ENCODE results near the gene BOD1L1.

DNA sequence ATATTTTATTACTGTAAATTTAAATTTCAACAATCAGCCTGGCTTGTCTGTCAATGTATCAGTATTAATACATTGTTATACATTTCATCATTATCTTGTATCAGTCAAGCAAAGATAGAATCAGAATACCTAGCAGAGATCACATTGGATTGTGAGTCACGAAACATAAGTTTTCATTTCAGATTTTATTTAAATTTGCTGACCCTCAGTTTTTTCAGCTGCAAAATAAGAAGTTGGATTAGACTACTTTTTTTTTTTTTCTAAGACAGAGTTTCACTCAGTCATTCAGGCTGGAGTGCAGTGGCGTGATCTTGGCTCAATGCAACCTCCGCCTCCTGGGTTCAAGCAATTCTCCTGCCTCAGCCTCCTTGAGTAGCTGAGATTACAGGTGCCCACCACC, 49.9 kb downstream of the BOD1L1 start:
- TF ChIP-seq ZNF2 (tag by site-specific recombination; IDR thresholded peaks at IDR 0.05) = no peak
- no peak for TF ChIP-seq SP7 (tag by site-specific recombination; IDR thresholded peaks at IDR 0.05)
- TF ChIP-seq KLF17 (tag by site-specific recombination; IDR thresholded peaks at IDR 0.05) = no peak
- TF ChIP-seq, protein P1, sequence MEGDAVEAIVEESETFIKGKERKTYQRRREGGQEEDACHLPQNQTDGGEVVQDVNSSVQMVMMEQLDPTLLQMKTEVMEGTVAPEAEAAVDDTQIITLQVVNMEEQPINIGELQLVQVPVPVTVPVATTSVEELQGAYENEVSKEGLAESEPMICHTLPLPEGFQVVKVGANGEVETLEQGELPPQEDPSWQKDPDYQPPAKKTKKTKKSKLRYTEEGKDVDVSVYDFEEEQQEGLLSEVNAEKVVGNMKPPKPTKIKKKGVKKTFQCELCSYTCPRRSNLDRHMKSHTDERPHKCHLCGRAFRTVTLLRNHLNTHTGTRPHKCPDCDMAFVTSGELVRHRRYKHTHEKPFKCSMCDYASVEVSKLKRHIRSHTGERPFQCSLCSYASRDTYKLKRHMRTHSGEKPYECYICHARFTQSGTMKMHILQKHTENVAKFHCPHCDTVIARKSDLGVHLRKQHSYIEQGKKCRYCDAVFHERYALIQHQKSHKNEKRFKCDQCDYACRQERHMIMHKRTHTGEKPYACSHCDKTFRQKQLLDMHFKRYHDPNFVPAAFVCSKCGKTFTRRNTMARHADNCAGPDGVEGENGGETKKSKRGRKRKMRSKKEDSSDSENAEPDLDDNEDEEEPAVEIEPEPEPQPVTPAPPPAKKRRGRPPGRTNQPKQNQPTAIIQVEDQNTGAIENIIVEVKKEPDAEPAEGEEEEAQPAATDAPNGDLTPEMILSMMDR (tag by site-specific recombination; IDR thresholded peaks at IDR 0.05) = no peak
- TF ChIP-seq, protein P2, sequence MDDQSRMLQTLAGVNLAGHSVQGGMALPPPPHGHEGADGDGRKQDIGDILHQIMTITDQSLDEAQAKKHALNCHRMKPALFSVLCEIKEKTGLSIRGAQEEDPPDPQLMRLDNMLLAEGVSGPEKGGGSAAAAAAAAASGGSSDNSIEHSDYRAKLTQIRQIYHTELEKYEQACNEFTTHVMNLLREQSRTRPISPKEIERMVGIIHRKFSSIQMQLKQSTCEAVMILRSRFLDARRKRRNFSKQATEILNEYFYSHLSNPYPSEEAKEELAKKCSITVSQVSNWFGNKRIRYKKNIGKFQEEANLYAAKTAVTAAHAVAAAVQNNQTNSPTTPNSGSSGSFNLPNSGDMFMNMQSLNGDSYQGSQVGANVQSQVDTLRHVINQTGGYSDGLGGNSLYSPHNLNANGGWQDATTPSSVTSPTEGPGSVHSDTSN (CRISPR knock-in tag; IDR thresholded peaks at IDR 0.05) = no peak
- TF ChIP-seq KLF7 (tag by site-specific recombination; IDR thresholded peaks at IDR 0.05; ENCODE audit: borderline replicate concordance) = no peak
